Lung (tissue), 12 donors: ENCODE data around the gene IQGAP2. TPM values are rescaled to one million over a fixed set of nuclear protein-coding genes. Genes with fewer than 3 reads are reported as not detected.

ENCODE experiments used
- ATAC-seq: fragments of 200-7000 bp; cut with Tn5 transposase; one replicate; pipeline ENCODE4 v1.9.1; 2020; ENCODE audit warnings: moderate number of reproducible peaks; ENCODE audit not compliant: insufficient read depth, low FRiP score
- DNase-seq, 3 donors: peaks; one replicate each; pipeline ENCODE4 v3.0.0-alpha.2; 2013 to 2017
- H3K27ac ChIP-seq, 2 donors: one replicate each; pipeline ENCODE4 v1.5.1; 2013; ENCODE audit warnings: mild to moderate bottlenecking in 2 of 2, moderate library complexity in 2 of 2, control low read depth in 1 of 2, inconsistent platforms in 1 of 2, low read depth in 1 of 2, low read length in 1 of 2
- H3K27me3 ChIP-seq, 3 donors: one replicate each; pipeline ENCODE4 v1.5.1; 2013; ENCODE audit warnings: low read length in 2 of 3; ENCODE audit not compliant: control insufficient read depth in 3 of 3, insufficient read depth in 3 of 3
- H3K36me3 ChIP-seq, 4 donors: one replicate each; pipeline ENCODE4 v1.5.1; 2013; ENCODE audit warnings: low read length in 4 of 4, mild to moderate bottlenecking in 1 of 4, moderate library complexity in 1 of 4; ENCODE audit not compliant: control insufficient read depth in 4 of 4, insufficient read depth in 4 of 4
- H3K4me1 ChIP-seq, 5 donors: one replicate each; pipeline ENCODE4 v1.5.1; 2013; ENCODE audit warnings: low read length in 5 of 5, mild to moderate bottlenecking in 2 of 5, moderate library complexity in 1 of 5; ENCODE audit not compliant: control insufficient read depth in 5 of 5, insufficient read depth in 5 of 5
- H3K4me3 ChIP-seq: one replicate; pipeline ENCODE4 v1.5.1; 2013; ENCODE audit warnings: mild to moderate bottlenecking, control low read depth, moderate library complexity
- H3K9ac ChIP-seq, 2 donors: one replicate each; pipeline ENCODE4 v1.5.1; 2013; ENCODE audit warnings: low read length in 2 of 2, control low read depth in 1 of 2; ENCODE audit not compliant: insufficient read depth in 1 of 2
- H3K9me3 ChIP-seq, 4 donors: one replicate each; pipeline ENCODE4 v1.5.1; 2013; ENCODE audit warnings: low read length in 3 of 4, mild to moderate bottlenecking in 1 of 4, moderate library complexity in 1 of 4; ENCODE audit not compliant: control insufficient read depth in 4 of 4, insufficient read depth in 3 of 4
- WGBS, 2 donors: extraction: QIAGEN DNeasy Blood & Tissue Kit; methylation state at CpG; one replicate each; pipeline ENCODE4 v1.1.7; 2013; 5-methylcytosine and 5-hydroxymethylcytosine counted together
- polyA plus RNA-seq, 2 donors: library from polyadenylated mRNA; stranded (reverse); fragments of 200-250 nt; gene quantifications; one replicate each; pipeline ENCODE4 v1.2.1, GENCODE V29; 2013
- total RNA-seq, 2 donors: library from RNA; depleted of rRNA in 1 of 2; stranded (reverse); fragments of >200 nt in 1 of 2; gene quantifications; one replicate each; pipeline ENCODE4 v1.2.1, GENCODE V29; 2014 to 2021
- TF ChIP-seq, protein P1 (sequence below): IDR thresholded peaks from 2 replicates; pipeline ENCODE4 v1.5.1; 2012; ENCODE audit warnings: mild to moderate bottlenecking; ENCODE audit errors: control extremely low read depth, extremely low read depth
- donor health status: control.
- donor health status: control.
- donor health status: Bipolar disorder and iron deficiency.
- donor health status: healthy.
- donor health status: DM: yes; HTN: yes; CAD: no.

The IQGAP2 gene
- total and polyA plus RNA-seq, 4 donors, result 6.0 to 33.6 (median 13.7) TPM

DNA sequence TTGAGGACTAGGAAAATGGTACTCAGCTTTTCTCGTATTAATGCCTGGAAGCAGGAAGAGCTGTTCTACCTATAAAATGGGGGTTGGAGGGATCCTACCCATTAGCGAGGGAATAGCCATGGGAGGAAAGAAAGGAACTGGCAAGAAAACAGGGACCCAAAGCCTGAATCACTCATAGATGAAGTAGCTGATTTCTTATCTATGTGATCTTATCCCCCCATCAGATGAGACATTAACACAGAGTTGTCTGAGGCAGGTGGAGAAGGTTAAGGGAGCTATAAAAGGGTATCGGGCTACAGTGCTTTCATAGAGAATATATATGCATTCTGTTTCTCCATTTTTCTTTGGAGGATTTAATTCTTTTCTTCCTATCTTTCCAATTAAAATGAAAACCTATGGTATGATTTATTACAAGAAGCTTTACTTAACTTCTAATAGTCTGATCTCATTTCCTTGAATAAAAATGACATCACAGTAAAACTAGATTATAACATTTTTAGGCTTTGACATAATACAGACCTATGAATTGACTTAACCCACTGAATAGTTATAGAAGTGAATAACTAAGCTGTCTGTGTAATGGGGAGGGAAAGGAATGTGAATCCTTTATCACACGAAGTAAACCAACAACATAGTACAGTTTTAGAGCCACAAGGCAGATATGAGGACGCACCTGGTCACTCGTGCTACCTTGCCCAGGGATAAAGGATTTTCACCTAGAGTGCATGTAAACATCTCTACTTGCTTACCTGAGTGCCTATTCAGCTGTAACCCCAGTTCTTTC, 39.0 kb downstream of the IQGAP2 start:
- Histone ChIP-seq H3K4me1 (peaks cover 0 to 21% (median 0%) of the 10 kb centered on the region in 5 donors), H3K27ac (no peak overlapping the region), H3K9me3 (no peaks in the 10 kb centered on the region), H3K27me3 (no peaks in the 10 kb centered on the region), H3K36me3 (no peaks in the 10 kb centered on the region), H3K9ac (no peak overlapping the region), H3K4me3 (no peak overlapping the region)
- ATAC-seq, result no peak
- no peak for DNase-seq
- 94% methylated on average over 6 of the region's 6 CpGs for WGBS, 2 donors
- TF ChIP-seq, protein P1, sequence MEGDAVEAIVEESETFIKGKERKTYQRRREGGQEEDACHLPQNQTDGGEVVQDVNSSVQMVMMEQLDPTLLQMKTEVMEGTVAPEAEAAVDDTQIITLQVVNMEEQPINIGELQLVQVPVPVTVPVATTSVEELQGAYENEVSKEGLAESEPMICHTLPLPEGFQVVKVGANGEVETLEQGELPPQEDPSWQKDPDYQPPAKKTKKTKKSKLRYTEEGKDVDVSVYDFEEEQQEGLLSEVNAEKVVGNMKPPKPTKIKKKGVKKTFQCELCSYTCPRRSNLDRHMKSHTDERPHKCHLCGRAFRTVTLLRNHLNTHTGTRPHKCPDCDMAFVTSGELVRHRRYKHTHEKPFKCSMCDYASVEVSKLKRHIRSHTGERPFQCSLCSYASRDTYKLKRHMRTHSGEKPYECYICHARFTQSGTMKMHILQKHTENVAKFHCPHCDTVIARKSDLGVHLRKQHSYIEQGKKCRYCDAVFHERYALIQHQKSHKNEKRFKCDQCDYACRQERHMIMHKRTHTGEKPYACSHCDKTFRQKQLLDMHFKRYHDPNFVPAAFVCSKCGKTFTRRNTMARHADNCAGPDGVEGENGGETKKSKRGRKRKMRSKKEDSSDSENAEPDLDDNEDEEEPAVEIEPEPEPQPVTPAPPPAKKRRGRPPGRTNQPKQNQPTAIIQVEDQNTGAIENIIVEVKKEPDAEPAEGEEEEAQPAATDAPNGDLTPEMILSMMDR, result no peak

DNA sequence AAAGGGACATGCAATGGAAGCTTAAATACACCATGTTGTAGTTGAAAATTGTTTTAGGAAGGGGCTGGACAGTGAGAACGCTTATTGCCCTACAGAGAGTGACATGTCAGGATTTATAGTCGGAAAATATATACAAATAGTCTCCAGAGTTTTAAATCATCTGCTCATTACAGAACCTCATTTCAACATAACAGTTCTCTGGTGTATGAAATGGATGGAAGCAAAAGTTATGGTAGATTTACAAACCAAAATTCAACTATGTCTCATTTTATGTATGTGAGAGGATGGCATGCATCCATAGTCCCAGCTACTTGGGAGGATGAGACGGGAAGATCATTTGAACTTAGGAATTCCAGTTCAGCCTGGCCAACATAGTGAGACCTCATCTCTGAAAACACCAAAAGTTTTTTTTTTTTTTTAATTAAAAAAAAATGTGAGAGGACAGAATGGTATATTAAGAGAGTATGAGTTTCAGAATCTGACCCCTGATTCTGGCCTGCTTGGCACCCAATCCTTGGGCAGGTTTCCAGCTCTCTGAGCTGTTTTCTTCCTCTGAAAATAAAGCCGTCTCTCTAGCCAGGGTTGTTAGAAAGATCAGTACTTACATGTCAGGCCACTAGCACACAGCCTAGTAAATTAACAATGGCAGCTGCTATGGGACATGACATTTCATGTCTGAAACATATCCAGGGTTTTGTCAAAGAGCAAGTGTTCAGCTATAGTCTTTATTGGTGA, 40.1 kb downstream of the IQGAP2 start:
- TF ChIP-seq, protein P1, result no peak
- Histone ChIP-seq H3K9ac (no peak overlapping the region), H3K4me1 (peaks cover 0 to 21% (median 3%) of the 10 kb centered on the region in 5 donors), H3K4me3 (no peak overlapping the region), H3K36me3 (no peaks in the 10 kb centered on the region), H3K9me3 (no peaks in the 10 kb centered on the region), H3K27me3 (no peaks in the 10 kb centered on the region), H3K27ac (no peak overlapping the region)
- 61 to 74% methylated on average over 4 of the region's 4 CpGs for WGBS, 2 donors
- DNase-seq (peak; percentile 52 to 84 (median 74)), ATAC-seq (no peak)

DNA sequence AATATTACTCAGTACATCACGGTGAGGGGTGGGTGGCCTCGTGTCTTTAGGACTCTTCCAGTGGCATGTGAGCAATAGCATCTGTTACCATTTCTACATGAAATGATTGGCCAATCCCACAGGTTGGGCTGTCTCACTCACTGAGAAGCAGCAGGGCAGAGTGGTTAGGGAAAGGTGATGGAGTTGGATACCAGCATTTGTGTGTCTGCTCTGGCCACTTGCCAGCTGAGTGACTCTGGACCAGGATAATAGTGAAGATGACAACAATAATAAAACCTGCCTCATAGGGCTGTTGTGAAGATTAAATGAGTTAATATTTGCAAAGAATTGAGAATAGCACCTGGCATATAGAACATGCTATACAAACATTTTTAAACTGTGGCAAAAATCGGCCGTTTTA, 42.0 kb downstream of the IQGAP2 start:
- no peak for ATAC-seq
- TF ChIP-seq, protein P1, result no peak
- Histone ChIP-seq H3K4me1 (peaks cover 0 to 28% (median 3%) of the 10 kb centered on the region in 5 donors), H3K4me3 (no peak overlapping the region), H3K9ac (no peak overlapping the region), H3K36me3 (no peaks in the 10 kb centered on the region), H3K27ac (no peak overlapping the region), H3K27me3 (no peaks in the 10 kb centered on the region), H3K9me3 (no peaks in the 10 kb centered on the region)
- no peak for DNase-seq
- WGBS, 2 donors, result 77 to 83% methylated on average over 4 of the region's 4 CpGs
